ENCODE data around the gene TYMS. TPM values are rescaled to one million over a fixed set of nuclear protein-coding genes. Genes with fewer than 3 reads are reported as not detected.

TYMS gene
- total and polyA plus RNA-seq, 4 donors = 22.1 to 70.3 (median 43.1) TPM

DNA sequence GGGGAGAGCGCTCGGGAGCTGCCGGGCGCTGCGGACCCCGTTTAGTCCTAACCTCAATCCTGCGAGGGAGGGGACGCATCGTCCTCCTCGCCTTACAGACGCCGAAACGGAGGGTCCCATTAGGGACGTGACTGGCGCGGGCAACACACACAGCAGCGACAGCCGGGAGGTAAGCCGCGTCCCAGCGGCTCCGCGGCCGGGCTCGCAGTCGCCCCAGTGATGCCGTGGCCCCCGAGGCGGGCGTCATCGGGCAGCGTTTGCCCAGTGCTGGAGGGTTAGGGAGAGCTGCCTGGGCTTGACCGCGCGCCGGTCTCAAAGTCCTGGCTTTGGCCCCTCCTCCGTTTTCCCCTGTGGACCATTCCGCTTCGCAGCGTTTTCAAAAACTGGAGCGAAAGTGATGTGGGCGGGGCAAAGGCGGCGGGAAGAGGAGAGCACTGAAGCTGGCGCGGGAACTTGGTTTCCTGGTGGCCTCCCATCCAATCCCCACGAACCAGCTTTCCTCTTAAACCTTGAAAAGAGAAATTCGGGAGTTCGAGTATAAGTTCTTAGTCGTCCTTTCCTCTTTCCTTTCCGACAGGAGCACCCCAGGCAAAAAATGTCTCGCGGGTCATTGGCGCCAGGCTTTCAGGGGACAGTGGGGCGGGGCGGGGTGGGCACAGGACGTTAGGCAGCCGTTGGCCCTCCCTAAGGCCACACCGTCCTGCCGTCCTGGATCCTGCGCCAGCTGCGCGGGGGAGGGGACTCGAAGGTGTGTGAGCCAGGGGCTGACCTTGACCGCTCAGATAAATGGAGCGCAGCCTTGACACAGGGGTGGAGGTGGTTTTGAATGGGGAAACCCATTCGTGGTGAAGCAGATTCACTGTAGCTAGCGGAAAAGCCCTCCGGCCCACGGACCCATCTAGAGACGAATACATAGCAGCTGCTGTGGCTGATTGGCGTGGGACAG is 821 bp downstream of the TYMS start:
- no peaks in the 10 kb centered on the region for H3K27me3 ChIP-seq (ENCODE audit: control insufficient read depth, insufficient read depth, low read length)
- peaks cover 13% of the 10 kb centered on the region for H3K4me1 ChIP-seq (ENCODE audit: control insufficient read depth, insufficient read depth, low read length)
- peaks cover 4% of the 10 kb centered on the region for H3K36me3 ChIP-seq (ENCODE audit: control insufficient read depth, insufficient read depth, low read length)
- H3K4me3 ChIP-seq (ENCODE audit: low read depth, low read length) = peak overlapping the region; percentile 56
- WGBS (ENCODE audit: insufficient coverage) = 1% methylated on average over 61 of the region's 72 CpGs
- peak overlapping the region; percentile 67 for H3K27ac ChIP-seq (ENCODE audit: low read depth, low read length)
- H3K9me3 ChIP-seq (ENCODE audit: control insufficient read depth, insufficient read depth, low read length) = no peaks in the 10 kb centered on the region
- DNase-seq (ENCODE audit: low read depth in 4 of 6, low spot score in 6 of 6) = peak; percentile 60 to 96 (median 78)

DNA sequence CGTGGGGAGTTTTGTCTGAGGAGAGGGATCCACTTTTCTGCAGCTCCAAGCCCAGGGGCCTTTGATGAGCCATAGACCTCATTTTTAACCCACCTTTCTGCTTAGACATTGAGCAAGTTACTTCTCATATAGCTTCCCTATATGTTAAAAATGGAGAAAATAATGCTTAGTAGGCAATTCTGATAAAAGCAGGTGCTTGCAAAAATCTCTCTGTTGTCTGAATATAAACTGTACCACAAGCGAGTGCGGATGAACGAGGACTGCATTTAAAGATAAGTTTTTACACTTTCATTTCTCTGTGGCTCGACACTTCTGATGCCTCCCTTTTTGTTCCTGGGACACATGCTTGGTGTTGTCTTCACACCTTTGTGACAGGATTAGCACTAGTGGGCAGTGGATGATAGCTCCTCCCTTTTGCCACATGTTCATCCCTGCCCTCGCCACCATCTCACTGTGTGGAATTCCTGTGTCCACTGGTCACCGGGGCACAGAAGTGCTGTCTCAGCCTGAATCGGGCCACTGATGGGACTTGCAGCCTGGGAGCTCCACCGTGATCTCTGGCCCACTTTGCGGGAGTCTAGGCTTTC is 1.6 kb downstream of the TYMS start:
- DNase-seq (ENCODE audit: low read depth in 4 of 6, low spot score in 6 of 6) = no peak
- H3K9me3 ChIP-seq (ENCODE audit: control insufficient read depth, insufficient read depth, low read length) = no peaks in the 10 kb centered on the region
- peak overlapping the region; percentile 56 for H3K4me3 ChIP-seq (ENCODE audit: low read depth, low read length)
- peaks cover 4% of the 10 kb centered on the region for H3K36me3 ChIP-seq (ENCODE audit: control insufficient read depth, insufficient read depth, low read length)
- no peaks in the 10 kb centered on the region for H3K27me3 ChIP-seq (ENCODE audit: control insufficient read depth, insufficient read depth, low read length)
- WGBS (ENCODE audit: insufficient coverage) = 84% methylated on average over 9 of the region's 10 CpGs
- peaks cover 13% of the 10 kb centered on the region for H3K4me1 ChIP-seq (ENCODE audit: control insufficient read depth, insufficient read depth, low read length)
- no peak overlapping the region for H3K27ac ChIP-seq (ENCODE audit: low read depth, low read length)

DNA sequence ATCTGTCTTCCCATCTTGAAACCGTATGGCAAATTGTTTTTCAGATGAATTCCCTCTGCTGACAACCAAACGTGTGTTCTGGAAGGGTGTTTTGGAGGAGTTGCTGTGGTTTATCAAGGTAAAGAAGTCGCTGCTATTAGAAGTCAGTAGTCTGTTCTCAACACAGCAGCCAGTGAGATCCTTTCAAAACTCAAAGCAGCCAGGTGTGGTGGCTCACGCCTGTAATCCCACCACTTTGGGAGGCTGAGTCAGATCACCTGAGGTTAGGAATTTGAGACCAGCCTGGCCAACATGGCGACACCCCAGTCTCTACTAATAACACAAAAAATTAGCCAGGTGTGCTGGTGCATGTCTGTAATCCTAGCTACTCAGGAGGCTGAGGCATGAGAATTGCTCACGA is 2.1 kb downstream of the TYMS start:
- WGBS (ENCODE audit: insufficient coverage) = 97% methylated on average over 5 of the region's 6 CpGs

DNA sequence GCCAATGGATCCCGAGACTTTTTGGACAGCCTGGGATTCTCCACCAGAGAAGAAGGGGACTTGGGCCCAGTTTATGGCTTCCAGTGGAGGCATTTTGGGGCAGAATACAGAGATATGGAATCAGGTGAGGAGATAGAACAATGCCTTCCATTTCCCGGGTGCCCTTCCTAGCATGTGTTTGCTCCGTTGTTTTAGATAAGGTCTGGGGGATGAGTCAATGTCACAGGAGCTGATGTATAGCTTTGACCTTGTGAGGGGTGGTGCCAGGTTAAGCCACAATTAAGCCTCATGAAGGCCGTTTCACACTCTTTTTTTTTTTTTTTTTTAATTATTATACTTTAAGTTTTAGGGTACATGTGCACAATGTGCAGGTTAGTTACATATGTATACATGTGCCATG is 4.7 kb downstream of the TYMS start:
- H3K27ac ChIP-seq (ENCODE audit: low read depth, low read length) = no peak overlapping the region
- no peaks in the 10 kb centered on the region for H3K9me3 ChIP-seq (ENCODE audit: control insufficient read depth, insufficient read depth, low read length)
- peaks cover 7% of the 10 kb centered on the region for H3K4me1 ChIP-seq (ENCODE audit: control insufficient read depth, insufficient read depth, low read length)
- no peaks in the 10 kb centered on the region for H3K27me3 ChIP-seq (ENCODE audit: control insufficient read depth, insufficient read depth, low read length)
- WGBS (ENCODE audit: insufficient coverage) = 100% methylated on average over 1 of the region's 4 CpGs
- H3K36me3 ChIP-seq (ENCODE audit: control insufficient read depth, insufficient read depth, low read length) = peaks cover 7% of the 10 kb centered on the region
- DNase-seq (ENCODE audit: low read depth in 4 of 6, low spot score in 6 of 6) = no peak
- H3K4me3 ChIP-seq (ENCODE audit: low read depth, low read length) = no peak overlapping the region

More for the DNA sequence above, 2.1 kb downstream of the TYMS start:
- peaks cover 13% of the 10 kb centered on the region for H3K4me1 ChIP-seq (ENCODE audit: control insufficient read depth, insufficient read depth, low read length)
- DNase-seq (ENCODE audit: low read depth in 4 of 6, low spot score in 6 of 6) = no peak
- H3K4me3 ChIP-seq (ENCODE audit: low read depth, low read length) = no peak overlapping the region
- H3K27me3 ChIP-seq (ENCODE audit: control insufficient read depth, insufficient read depth, low read length) = no peaks in the 10 kb centered on the region
- H3K27ac ChIP-seq (ENCODE audit: low read depth, low read length) = no peak overlapping the region
- H3K36me3 ChIP-seq (ENCODE audit: control insufficient read depth, insufficient read depth, low read length) = peaks cover 4% of the 10 kb centered on the region
- H3K9me3 ChIP-seq (ENCODE audit: control insufficient read depth, insufficient read depth, low read length) = no peaks in the 10 kb centered on the region

DNA sequence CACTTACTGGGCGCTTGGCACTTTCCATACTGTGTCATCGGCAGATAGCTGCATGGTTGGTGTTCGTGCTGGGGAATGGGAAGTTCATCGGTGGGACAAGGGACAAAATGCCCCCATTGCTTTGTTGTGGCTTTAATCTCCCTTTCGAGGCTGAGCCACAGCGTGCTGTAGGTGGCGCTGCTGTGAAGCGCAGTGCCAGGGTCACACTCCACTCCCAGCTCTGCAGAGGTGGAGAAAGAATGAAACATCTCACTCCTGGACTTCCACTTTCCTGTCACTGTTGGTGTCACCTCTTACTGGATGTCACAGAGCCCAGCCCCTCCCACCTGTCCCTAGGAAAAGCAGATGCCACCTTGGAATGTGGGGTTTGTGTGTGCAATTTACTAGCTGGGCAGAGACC is 8.7 kb downstream of the TYMS start:
- H3K4me3 ChIP-seq (ENCODE audit: low read depth, low read length) = no peak overlapping the region
- no peak for DNase-seq (ENCODE audit: low read depth in 4 of 6, low spot score in 6 of 6)
- H3K27ac ChIP-seq (ENCODE audit: low read depth, low read length) = no peak overlapping the region
- peaks cover 19% of the 10 kb centered on the region for H3K36me3 ChIP-seq (ENCODE audit: control insufficient read depth, insufficient read depth, low read length)
- no peaks in the 10 kb centered on the region for H3K9me3 ChIP-seq (ENCODE audit: control insufficient read depth, insufficient read depth, low read length)
- no peaks in the 10 kb centered on the region for H3K27me3 ChIP-seq (ENCODE audit: control insufficient read depth, insufficient read depth, low read length)
- 95% methylated on average over 4 of the region's 8 CpGs for WGBS (ENCODE audit: insufficient coverage)
- H3K4me1 ChIP-seq (ENCODE audit: control insufficient read depth, insufficient read depth, low read length) = no peaks in the 10 kb centered on the region

DNA sequence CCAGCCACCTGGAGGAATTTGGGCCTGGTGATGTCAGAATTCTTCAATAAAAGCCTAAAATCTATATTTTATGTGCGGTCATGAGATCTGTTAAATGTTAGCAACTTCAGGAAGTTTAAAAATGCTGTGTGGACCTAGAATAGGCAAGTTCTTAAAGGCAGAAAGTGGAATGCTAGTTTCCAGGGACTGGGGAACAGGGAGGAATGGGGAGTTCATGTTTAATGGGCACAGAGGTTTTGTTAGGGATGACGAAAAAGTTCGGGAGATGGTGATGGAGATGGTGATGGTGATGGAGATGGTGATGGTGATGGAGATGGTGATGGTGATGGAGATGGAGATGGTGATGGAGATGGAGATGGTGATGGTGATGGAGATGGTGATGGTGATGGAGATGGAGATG is 9.2 kb downstream of the TYMS start:
- Histone ChIP-seq H3K27ac (ENCODE audit: low read depth, low read length) (no peak overlapping the region), H3K4me3 (ENCODE audit: low read depth, low read length) (no peak overlapping the region), H3K9me3 (ENCODE audit: control insufficient read depth, insufficient read depth, low read length) (no peaks in the 10 kb centered on the region), H3K36me3 (ENCODE audit: control insufficient read depth, insufficient read depth, low read length) (peaks cover 23% of the 10 kb centered on the region), H3K4me1 (ENCODE audit: control insufficient read depth, insufficient read depth, low read length) (no peaks in the 10 kb centered on the region), H3K27me3 (ENCODE audit: control insufficient read depth, insufficient read depth, low read length) (no peaks in the 10 kb centered on the region)
- 100% methylated on average over 3 of the region's 3 CpGs for WGBS (ENCODE audit: insufficient coverage)
- no peak for DNase-seq (ENCODE audit: low read depth in 4 of 6, low spot score in 6 of 6)

DNA sequence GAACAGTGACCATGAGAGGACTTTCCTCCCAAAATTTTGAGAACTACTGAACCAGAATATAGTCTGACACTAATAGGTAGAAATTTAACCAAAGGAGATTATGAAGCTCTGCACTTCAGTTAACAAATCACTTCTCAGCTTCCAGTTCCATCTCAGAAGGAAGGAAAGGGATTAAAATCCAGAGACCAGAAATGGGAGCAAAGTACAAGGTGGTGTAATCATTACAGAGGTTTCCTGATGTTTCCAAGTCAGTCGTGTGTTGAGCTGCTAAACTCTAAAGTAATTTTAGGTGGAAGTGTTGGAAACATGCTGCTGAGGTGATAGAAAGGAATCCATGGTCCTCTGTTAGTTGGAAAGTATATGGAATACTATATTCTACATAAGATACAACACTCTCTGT is 10.8 kb downstream of the TYMS start:
- WGBS (ENCODE audit: insufficient coverage) = 100% methylated on average over 1 of the region's 1 CpG
- no peaks in the 10 kb centered on the region for H3K27me3 ChIP-seq (ENCODE audit: control insufficient read depth, insufficient read depth, low read length)
- no peaks in the 10 kb centered on the region for H3K4me1 ChIP-seq (ENCODE audit: control insufficient read depth, insufficient read depth, low read length)
- no peak overlapping the region for H3K27ac ChIP-seq (ENCODE audit: low read depth, low read length)
- no peak overlapping the region for H3K4me3 ChIP-seq (ENCODE audit: low read depth, low read length)
- H3K9me3 ChIP-seq (ENCODE audit: control insufficient read depth, insufficient read depth, low read length) = no peaks in the 10 kb centered on the region
- peaks cover 25% of the 10 kb centered on the region for H3K36me3 ChIP-seq (ENCODE audit: control insufficient read depth, insufficient read depth, low read length)
- no peak for DNase-seq (ENCODE audit: low read depth in 4 of 6, low spot score in 6 of 6)

DNA sequence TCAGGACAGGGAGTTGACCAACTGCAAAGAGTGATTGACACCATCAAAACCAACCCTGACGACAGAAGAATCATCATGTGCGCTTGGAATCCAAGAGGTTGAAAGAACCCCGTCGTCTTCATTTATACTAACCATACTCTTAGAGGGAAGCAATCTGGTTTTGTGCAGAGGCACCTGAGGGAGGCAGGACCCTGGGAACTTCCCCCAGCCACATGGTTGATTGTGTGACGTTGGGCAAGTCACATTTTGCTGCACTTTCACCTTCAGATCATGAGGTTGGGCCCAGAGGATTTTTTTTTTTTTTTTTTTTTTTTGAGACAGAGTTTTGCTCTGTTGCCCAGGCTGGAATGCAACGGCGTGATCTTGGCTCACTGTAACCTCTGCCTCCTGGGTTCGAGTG is 11.6 kb downstream of the TYMS start:
- Histone ChIP-seq H3K36me3 (ENCODE audit: control insufficient read depth, insufficient read depth, low read length) (peaks cover 25% of the 10 kb centered on the region), H3K27me3 (ENCODE audit: control insufficient read depth, insufficient read depth, low read length) (no peaks in the 10 kb centered on the region), H3K27ac (ENCODE audit: low read depth, low read length) (no peak overlapping the region), H3K4me1 (ENCODE audit: control insufficient read depth, insufficient read depth, low read length) (no peaks in the 10 kb centered on the region), H3K9me3 (ENCODE audit: control insufficient read depth, insufficient read depth, low read length) (no peaks in the 10 kb centered on the region), H3K4me3 (ENCODE audit: low read depth, low read length) (no peak overlapping the region)
- DNase-seq (ENCODE audit: low read depth in 4 of 6, low spot score in 6 of 6) = no peak
- no CpG with 5 or more reads among the region's 8 CpGs for WGBS (ENCODE audit: insufficient coverage)

DNA sequence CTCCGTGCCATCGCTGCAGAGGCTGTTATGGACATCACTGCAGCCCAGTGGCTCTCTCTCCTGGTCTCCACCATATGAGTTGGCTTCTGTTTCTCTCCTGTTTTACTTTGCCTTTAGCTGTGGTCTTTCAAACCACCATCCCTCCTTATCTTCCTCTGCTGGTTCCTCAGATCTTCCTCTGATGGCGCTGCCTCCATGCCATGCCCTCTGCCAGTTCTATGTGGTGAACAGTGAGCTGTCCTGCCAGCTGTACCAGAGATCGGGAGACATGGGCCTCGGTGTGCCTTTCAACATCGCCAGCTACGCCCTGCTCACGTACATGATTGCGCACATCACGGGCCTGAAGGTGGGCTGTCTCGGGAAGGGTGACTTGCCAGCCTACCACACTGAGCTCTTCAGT is 13.1 kb downstream of the TYMS start:
- Histone ChIP-seq H3K27me3 (ENCODE audit: control insufficient read depth, insufficient read depth, low read length) (no peaks in the 10 kb centered on the region), H3K4me3 (ENCODE audit: low read depth, low read length) (no peak overlapping the region), H3K27ac (ENCODE audit: low read depth, low read length) (no peak overlapping the region), H3K4me1 (ENCODE audit: control insufficient read depth, insufficient read depth, low read length) (no peaks in the 10 kb centered on the region), H3K36me3 (ENCODE audit: control insufficient read depth, insufficient read depth, low read length) (peaks cover 27% of the 10 kb centered on the region), H3K9me3 (ENCODE audit: control insufficient read depth, insufficient read depth, low read length) (no peaks in the 10 kb centered on the region)
- no peak for DNase-seq (ENCODE audit: low read depth in 4 of 6, low spot score in 6 of 6)
- 98% methylated on average over 11 of the region's 11 CpGs for WGBS (ENCODE audit: insufficient coverage)

DNA sequence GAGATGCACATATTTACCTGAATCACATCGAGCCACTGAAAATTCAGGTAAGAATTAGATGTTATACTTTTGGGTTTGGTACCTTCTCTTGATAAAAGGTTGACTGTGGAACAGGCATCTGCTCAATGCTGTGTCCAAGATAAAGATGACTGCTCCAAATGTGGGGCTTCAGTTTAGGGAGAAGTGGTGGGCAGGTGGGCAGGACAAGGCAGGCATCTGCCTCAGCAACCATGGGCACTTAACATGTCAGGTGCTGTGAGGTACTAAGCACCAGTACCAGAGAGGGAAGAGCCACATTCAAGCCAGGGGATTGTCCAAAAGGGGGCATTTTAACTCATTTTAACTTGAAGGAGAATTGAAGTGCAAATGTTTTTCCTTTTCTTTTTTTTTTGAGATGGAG is 14.0 kb downstream of the TYMS start:
- WGBS (ENCODE audit: insufficient coverage) = 100% methylated on average over 1 of the region's 1 CpG
- H3K4me1 ChIP-seq (ENCODE audit: control insufficient read depth, insufficient read depth, low read length) = no peaks in the 10 kb centered on the region
- H3K27ac ChIP-seq (ENCODE audit: low read depth, low read length) = no peak overlapping the region
- H3K9me3 ChIP-seq (ENCODE audit: control insufficient read depth, insufficient read depth, low read length) = no peaks in the 10 kb centered on the region
- H3K36me3 ChIP-seq (ENCODE audit: control insufficient read depth, insufficient read depth, low read length) = peaks cover 24% of the 10 kb centered on the region
- no peaks in the 10 kb centered on the region for H3K27me3 ChIP-seq (ENCODE audit: control insufficient read depth, insufficient read depth, low read length)
- DNase-seq (ENCODE audit: low read depth in 4 of 6, low spot score in 6 of 6) = no peak
- H3K4me3 ChIP-seq (ENCODE audit: low read depth, low read length) = no peak overlapping the region

Data from spinal cord (tissue), 10 donors.